ENCODE measurements around the gene RNF223.

GRCh38 chr1:1021010-1021919, 52.8 kb downstream of the RNF223 start:
- no peak for TF ChIP-seq CTCF (IDR thresholded peaks at IDR 0.05 in 2 of 3, conservative IDR thresholded peaks at IDR 0.05 in 1 of 3; ENCODE audit: borderline replicate concordance in 1 of 3, insufficient read depth in 1 of 3, low read depth in 2 of 3, low read length in 2 of 3)
- TF ChIP-seq CBX3 (IDR thresholded peaks at IDR 0.05; ENCODE audit: low read depth): no peak
- no peak for TF ChIP-seq POLR2A (IDR thresholded peaks at IDR 0.05; ENCODE audit: borderline replicate concordance, extremely low read depth, insufficient read depth, insufficient read length)
- TF ChIP-seq SIN3A (IDR thresholded peaks at IDR 0.05; ENCODE audit: low read depth): no peak
- TF ChIP-seq EZH2 (IDR thresholded peaks at IDR 0.05): no peak
- no peak for TF ChIP-seq MAX (IDR thresholded peaks at IDR 0.05)
- peak; percentile 48 for TF ChIP-seq POLR2AphosphoS5 (IDR thresholded peaks at IDR 0.05; ENCODE audit: low read depth, low read length)
- TF ChIP-seq REST (IDR thresholded peaks at IDR 0.05; ENCODE audit: low read depth): no peak
- no peak for TF ChIP-seq EZH2phosphoT487 (IDR thresholded peaks at IDR 0.05; ENCODE audit: borderline replicate concordance)
- no peak for TF ChIP-seq CEBPB (IDR thresholded peaks at IDR 0.05; ENCODE audit: low read depth)
- no peak for TF ChIP-seq SP1 (IDR thresholded peaks at IDR 0.05; ENCODE audit: low read depth)
